AG08395 (cell line): ENCODE data around the gene ENDOV.
A peak's percentile ranks its signal among the peaks of the same experiment; 100 is the strongest.

ENCODE experiments used
- DNase-seq: peaks from one replicate; pipeline ENCODE4 v3.0.0; 2012; ENCODE audit warnings: mixed read lengths, low spot score

ENDOV gene

GRCh38 chr17:80449930-80450576 is 35.1 kb downstream of the ENDOV start:
- no peak for DNase-seq

GRCh38 chr17:80451104-80451775 is 36.3 kb downstream of the ENDOV start:
- DNase-seq: no peak

GRCh38 chr17:80452173-80452915 is 37.4 kb downstream of the ENDOV start:
- DNase-seq: no peak

- DNase-seq: no peak
Observed at GRCh38 chr17:80453126-80453997, 38.4 kb downstream of the ENDOV start.

- no peak for DNase-seq
Observed at GRCh38 chr17:80453998-80454556, 39.1 kb downstream of the ENDOV start.

GRCh38 chr17:80454557-80455335 is 39.8 kb downstream of the ENDOV start:
- peak; percentile 98 for DNase-seq

GRCh38 chr17:80455336-80455710 is 40.4 kb downstream of the ENDOV start:
- peak; percentile 55 for DNase-seq

GRCh38 chr17:80455784-80456183 is 40.8 kb downstream of the ENDOV start:
- no peak for DNase-seq

- DNase-seq: peak; percentile 34
Observed at GRCh38 chr17:80456465-80457235, 41.7 kb downstream of the ENDOV start.

GRCh38 chr17:80457236-80457856 is 42.4 kb downstream of the ENDOV start:
- DNase-seq: no peak

GRCh38 chr17:80458016-80458415 is 43.0 kb downstream of the ENDOV start:
- no peak for DNase-seq

- no peak for DNase-seq
Observed at GRCh38 chr17:80459234-80459633, 44.3 kb downstream of the ENDOV start.

GRCh38 chr17:80460429-80460834 is 45.5 kb downstream of the ENDOV start:
- no peak for DNase-seq

- DNase-seq: no peak
Observed at GRCh38 chr17:80461528-80462160, 46.7 kb downstream of the ENDOV start.

GRCh38 chr17:80463784-80464400 is 48.9 kb downstream of the ENDOV start:
- DNase-seq: no peak

- no peak for DNase-seq
Observed at GRCh38 chr17:80464486-80464885, 49.5 kb downstream of the ENDOV start.

- no peak for DNase-seq
Observed at GRCh38 chr17:80465327-80465974, 50.5 kb downstream of the ENDOV start.

- DNase-seq: no peak
Observed at GRCh38 chr17:80466188-80466705, 51.3 kb downstream of the ENDOV start.
